Vagina (tissue), 2 donors: Measurements from ENCODE around the gene EMID1.

Source experiments
- POLR2A ChIP-seq, 2 donors: fragments of 450-650 bp; IDR thresholded peaks; one replicate each; pipeline ENCODE4 v1.6.1; 2017; ENCODE audit warnings: antibody characterized with exemption in 2 of 2, mild to moderate bottlenecking in 2 of 2, moderate library complexity in 2 of 2
- POLR2AphosphoS5 ChIP-seq, 2 donors: sonication (generic); formaldehyde crosslinking; IDR thresholded peaks; one replicate each; pipeline ENCODE4 v1.9.0; 2017; ENCODE audit warnings: antibody characterized with exemption in 2 of 2, mild to moderate bottlenecking in 2 of 2, low read depth in 1 of 2; ENCODE audit not compliant: insufficient read depth in 1 of 2
- TF ChIP-seq, protein P1 (sequence below), 3 experiments: fragments of 450-650 bp in 2 of 3; fragments of 200-600 bp in 1 of 3; sonication (generic) in 1 of 3; IDR thresholded peaks; one replicate each; pipeline ENCODE4 v1.5.1; 2017 to 2019; ENCODE audit warnings: antibody characterized with exemption in 3 of 3, mild to moderate bottlenecking in 2 of 3, moderate library complexity in 2 of 3

DNA sequence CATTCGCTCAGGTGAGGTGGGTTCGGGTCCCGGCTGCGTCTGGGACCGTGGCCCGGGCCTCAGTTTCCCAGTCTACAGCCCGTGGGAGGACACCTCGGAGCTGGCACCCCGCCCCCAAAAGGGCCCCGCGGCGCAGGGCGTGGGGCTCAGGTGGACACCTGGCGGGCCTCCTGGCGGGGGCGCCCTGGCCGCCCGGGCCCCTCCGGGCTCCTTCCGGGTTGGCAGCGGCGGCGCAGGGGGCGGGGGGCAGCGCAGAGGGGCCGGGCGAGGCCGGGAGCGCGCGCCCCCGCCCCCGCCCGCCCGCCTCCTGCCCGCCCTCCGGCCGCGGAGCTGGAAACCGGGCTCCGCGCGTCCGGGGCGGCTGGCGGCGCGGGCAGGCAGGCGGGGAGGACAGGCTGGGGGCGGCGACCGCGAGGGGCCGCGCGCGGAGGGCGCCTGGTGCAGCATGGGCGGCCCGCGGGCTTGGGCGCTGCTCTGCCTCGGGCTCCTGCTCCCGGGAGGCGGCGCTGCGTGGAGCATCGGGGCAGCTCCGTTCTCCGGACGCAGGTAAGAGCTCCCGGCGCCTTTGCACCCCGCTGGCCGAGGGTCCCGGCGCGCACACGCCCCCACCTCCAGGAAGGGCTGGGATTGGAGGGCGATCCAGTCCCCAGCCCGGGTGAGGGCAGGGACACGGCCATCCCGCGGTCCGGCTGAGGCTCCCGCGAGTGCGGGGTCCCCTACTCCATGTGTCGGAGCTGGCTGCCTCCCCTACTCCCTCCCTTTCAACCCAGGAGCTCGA is at the start of gene EMID1:
- TF ChIP-seq, protein P1, sequence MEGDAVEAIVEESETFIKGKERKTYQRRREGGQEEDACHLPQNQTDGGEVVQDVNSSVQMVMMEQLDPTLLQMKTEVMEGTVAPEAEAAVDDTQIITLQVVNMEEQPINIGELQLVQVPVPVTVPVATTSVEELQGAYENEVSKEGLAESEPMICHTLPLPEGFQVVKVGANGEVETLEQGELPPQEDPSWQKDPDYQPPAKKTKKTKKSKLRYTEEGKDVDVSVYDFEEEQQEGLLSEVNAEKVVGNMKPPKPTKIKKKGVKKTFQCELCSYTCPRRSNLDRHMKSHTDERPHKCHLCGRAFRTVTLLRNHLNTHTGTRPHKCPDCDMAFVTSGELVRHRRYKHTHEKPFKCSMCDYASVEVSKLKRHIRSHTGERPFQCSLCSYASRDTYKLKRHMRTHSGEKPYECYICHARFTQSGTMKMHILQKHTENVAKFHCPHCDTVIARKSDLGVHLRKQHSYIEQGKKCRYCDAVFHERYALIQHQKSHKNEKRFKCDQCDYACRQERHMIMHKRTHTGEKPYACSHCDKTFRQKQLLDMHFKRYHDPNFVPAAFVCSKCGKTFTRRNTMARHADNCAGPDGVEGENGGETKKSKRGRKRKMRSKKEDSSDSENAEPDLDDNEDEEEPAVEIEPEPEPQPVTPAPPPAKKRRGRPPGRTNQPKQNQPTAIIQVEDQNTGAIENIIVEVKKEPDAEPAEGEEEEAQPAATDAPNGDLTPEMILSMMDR (IDR thresholded peaks at IDR 0.05): no peak
- TF ChIP-seq POLR2A (IDR thresholded peaks at IDR 0.05) (no peak), POLR2AphosphoS5 (IDR thresholded peaks at IDR 0.05; ENCODE audit: insufficient read depth in 1 of 2, low read depth in 1 of 2) (no peak)
